Body of pancreas (tissue), 4 donors: ENCODE results near the gene OTOGL.

Source experiments
- CTCF ChIP-seq, 7 experiments: fragments of 450-650 bp in 4 of 7; fragments of 200-600 bp in 3 of 7; sonication (generic) in 3 of 7; IDR thresholded peaks; one replicate each; pipeline ENCODE4 v1.5.1; 2016 to 2019; ENCODE audit warnings: antibody characterized with exemption in 7 of 7
- POLR2A ChIP-seq, 3 donors: fragments of 450-650 bp; IDR thresholded peaks; one replicate each; pipeline ENCODE4 v1.6.1; 2016; ENCODE audit warnings: antibody characterized with exemption in 3 of 3, mild to moderate bottlenecking in 2 of 3

DNA sequence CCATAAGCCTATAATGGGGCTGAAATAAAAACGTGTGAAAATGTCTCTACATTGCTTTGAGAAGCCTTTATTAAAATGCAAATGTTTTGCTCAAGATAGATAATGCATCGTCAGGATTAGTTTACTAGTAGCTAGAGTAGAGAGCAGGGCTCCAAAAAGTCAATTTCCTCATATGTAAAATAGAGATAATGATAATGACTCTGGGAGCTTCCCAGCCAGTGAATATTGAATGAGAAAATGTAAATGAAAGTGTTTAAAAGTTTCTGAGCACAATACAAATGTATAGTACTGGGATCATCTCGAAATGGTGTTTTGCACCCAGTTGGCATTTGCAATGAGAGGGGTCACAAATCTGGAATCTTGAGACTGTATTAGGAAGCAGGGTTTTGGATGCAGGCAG, 135.3 kb downstream of the OTOGL start:
- no peak for TF ChIP-seq CTCF (IDR thresholded peaks at IDR 0.05)
- TF ChIP-seq POLR2A (IDR thresholded peaks at IDR 0.05): no peak
